Fibroblast of skin of left biceps (primary cell): ENCODE data around the gene PGAP1.

Source experiments
- DNase-seq, 2 experiments: peaks; one replicate each; pipeline ENCODE4 v3.0.0-alpha.2; 2013; ENCODE audit warnings: low read depth in 2 of 2

PGAP1 gene

GRCh38 chr2:196899976-196900375 lies 26.5 kb downstream of the PGAP1 start:
- DNase-seq, result no peak

GRCh38 chr2:196891136-196891535 lies 35.4 kb downstream of the PGAP1 start:
- DNase-seq, result no peak

- no peak for DNase-seq
Observed at GRCh38 chr2:196887431-196887830, 39.1 kb downstream of the PGAP1 start.

GRCh38 chr2:196884368-196884767 lies 42.1 kb downstream of the PGAP1 start:
- no peak for DNase-seq

- no peak for DNase-seq
Observed at GRCh38 chr2:196876364-196876763, 50.1 kb downstream of the PGAP1 start.

GRCh38 chr2:196875414-196875813 lies 51.1 kb downstream of the PGAP1 start:
- DNase-seq, result no peak

GRCh38 chr2:196873511-196873910 lies 53.0 kb downstream of the PGAP1 start:
- no peak for DNase-seq

GRCh38 chr2:196854629-196855028 lies 71.9 kb downstream of the PGAP1 start:
- no peak for DNase-seq

GRCh38 chr2:196853301-196854087 lies 73.0 kb downstream of the PGAP1 start:
- DNase-seq, result no peak

GRCh38 chr2:196851088-196851487 lies 75.4 kb downstream of the PGAP1 start:
- DNase-seq, result no peak

GRCh38 chr2:196849895-196850294 lies 76.6 kb downstream of the PGAP1 start:
- no peak for DNase-seq

GRCh38 chr2:196846295-196846694 lies 80.2 kb downstream of the PGAP1 start:
- no peak for DNase-seq

- no peak for DNase-seq
Observed at GRCh38 chr2:196845371-196845770, 81.1 kb downstream of the PGAP1 start.

GRCh38 chr2:196840171-196840570 lies 86.3 kb downstream of the PGAP1 start:
- no peak for DNase-seq

GRCh38 chr2:196839574-196839973 lies 86.9 kb downstream of the PGAP1 start:
- no peak for DNase-seq

- no peak for DNase-seq
Observed at GRCh38 chr2:196836440-196836839, 90.1 kb downstream of the PGAP1 start.

GRCh38 chr2:196830701-196831100 lies 95.8 kb downstream of the PGAP1 start:
- no peak for DNase-seq

- DNase-seq, result no peak
Observed at GRCh38 chr2:196827356-196827755, 99.2 kb downstream of the PGAP1 start.

GRCh38 chr2:196823750-196824522 lies 102.6 kb downstream of the PGAP1 start:
- peak; percentile 55 to 58 for DNase-seq

- DNase-seq, result no peak
Observed at GRCh38 chr2:196821195-196821594, 105.3 kb downstream of the PGAP1 start.

- no peak for DNase-seq
Observed at GRCh38 chr2:196809260-196809659, 117.2 kb downstream of the PGAP1 start, which contains the start of gene C2orf66. C2orf66 (minus strand) TSS chr2:196809355; CDS start chr2:196809336, 19 bp downstream.

GRCh38 chr2:196808083-196808665 lies 118.3 kb downstream of the PGAP1 start:
- DNase-seq, result no peak

GRCh38 chr2:196804381-196804780 lies 122.1 kb downstream of the PGAP1 start:
- no peak for DNase-seq
